Head of caudate nucleus (tissue), 42 donors: ENCODE measurements around the gene ADCY1.
"Not testable (repeated sequence)": the region's sequence is repeated elsewhere in the genome, so short reads cannot be mapped to it uniquely, and the experiment has no call there.

Experiments used
- DNase-seq, 42 donors: peaks; one replicate each; pipeline versions ENCODE4 v3.0.0 to v3.0.0-alpha.2; 2020 to 2021; ENCODE audit warnings: mixed read lengths in 7 of 42
- intact Hi-C: fragments of 100-400 bp; cut with DNase I; formaldehyde crosslinking; loops from one replicate; pipeline ENCODE4 v1.15.0; 2022

ADCY1 gene

GRCh38 chr7:45573661-45574415, at the start of gene ADCY1:
TSS of gene ADCY1 (plus strand) at chr7:45574368. CDS start at chr7:45574544, 176 bp downstream.
- peak in 12 of 42 donors; percentile 30 to 73 (median 50) for DNase-seq
- intact Hi-C loops, result no loop called here

- no peak for DNase-seq
These were observed 49.7 kb upstream of the ADCY1 start for GRCh38 chr7:45524445-45524844.

GRCh38 chr7:45525057-45525456, 49.1 kb upstream of the ADCY1 start:
- DNase-seq, result no peak
- intact Hi-C loops, result no loop called here

More at GRCh38 chr7:45524445-45524844, 49.7 kb upstream of the ADCY1 start:
- intact Hi-C loops, result no loop called here

- no peak for DNase-seq
- intact Hi-C loops, result no loop called here
These were observed 30.7 kb upstream of the ADCY1 start for GRCh38 chr7:45543473-45543872.

GRCh38 chr7:45545105-45545710, 29.0 kb upstream of the ADCY1 start:
- DNase-seq, intact Hi-C loops: not testable (repeated sequence)

- DNase-seq, intact Hi-C loops: not testable (repeated sequence)
These were observed 25.3 kb upstream of the ADCY1 start for GRCh38 chr7:45548917-45549316.

GRCh38 chr7:45563401-45563800, 10.8 kb upstream of the ADCY1 start:
- peak in 2 of 42 donors; percentile 27 to 30 for DNase-seq
- intact Hi-C loops, result no loop called here

- peak in 2 of 42 donors; percentile 36 to 38 for DNase-seq
- intact Hi-C loops, result no loop called here
These were observed 10.2 kb upstream of the ADCY1 start for GRCh38 chr7:45563941-45564461.

GRCh38 chr7:45564485-45564884, 9.7 kb upstream of the ADCY1 start:
- peak in 2 of 42 donors; percentile 37 to 46 for DNase-seq

GRCh38 chr7:45564886-45565455, 9.2 kb upstream of the ADCY1 start:
- peak in 2 of 42 donors; percentile 26 to 27 for DNase-seq
- intact Hi-C loops, result no loop called here

More at GRCh38 chr7:45564485-45564884, 9.7 kb upstream of the ADCY1 start:
- intact Hi-C loops, result no loop called here

GRCh38 chr7:45566386-45566785, 7.8 kb upstream of the ADCY1 start:
- peak in 1 of 42 donors; percentile 16 for DNase-seq
- intact Hi-C loops, result no loop called here

- peak in 2 of 42 donors; percentile 12 to 20 for DNase-seq
- intact Hi-C loops, result no loop called here
These were observed 7.2 kb upstream of the ADCY1 start for GRCh38 chr7:45566961-45567360.

GRCh38 chr7:45567713-45568112, 6.5 kb upstream of the ADCY1 start:
- DNase-seq, result peak in 2 of 42 donors; percentile 25 to 29
- intact Hi-C loops, result no loop called here

GRCh38 chr7:45568536-45569289, 5.5 kb upstream of the ADCY1 start:
- intact Hi-C loops, result no loop called here
- DNase-seq, result peak in 2 of 42 donors; percentile 27 to 34

- intact Hi-C loops, result no loop called here
- DNase-seq, result peak in 2 of 42 donors; percentile 12 to 22
These were observed 4.9 kb upstream of the ADCY1 start for GRCh38 chr7:45569290-45569685.

- intact Hi-C loops, result no loop called here
- peak in 1 of 42 donors; percentile 14 for DNase-seq
These were observed 3.4 kb upstream of the ADCY1 start for GRCh38 chr7:45570797-45571196.

- DNase-seq, result peak in 2 of 42 donors; percentile 11 to 34
- intact Hi-C loops, result no loop called here
These were observed 964 bp upstream of the ADCY1 start for GRCh38 chr7:45573204-45573603.

- intact Hi-C loops, result no loop called here
- no peak for DNase-seq
These were observed 174 bp downstream of the ADCY1 start for GRCh38 chr7:45574416-45574668.
